Natural killer cell treated with Interleukin-12 subunit alpha and Interleukin-12 subunit beta and Interleukin-15 and Interleukin-18, amount 100 ng/mL, for 72 hours (primary cell): ENCODE measurements around the gene MPP2. TPM values are rescaled to one million over a fixed set of nuclear protein-coding genes. Genes with fewer than 3 reads are reported as not detected.
"Not testable (repeated sequence)": the region's sequence is repeated elsewhere in the genome, so short reads cannot be mapped to it uniquely, and the experiment has no call there.

Experiments
- ATAC-seq, 2 donors: fragments of 150-1000 bp; cut with Tn5 transposase in 1 of 2; sonication (Bioruptor Pico), chemical (Tn5 transposase) in 1 of 2; 2 replicates each; pipeline ENCODE4 v1.10.0; 2021
- DNase-seq: peaks from one replicate; pipeline ENCODE4 v3.0.0; 2022; ENCODE audit warnings: low spot score
- H3K27ac Mint-ChIP-seq, 2 donors: 1 replicate in 1 of 2; 2 replicates in 1 of 2; pipeline ENCODE4 v1.8.0; 2022; ENCODE audit warnings: mixed read lengths in 2 of 2, mild to moderate bottlenecking in 1 of 2, moderate library complexity in 1 of 2
- H3K27me3 Mint-ChIP-seq, 2 donors: 1 replicate in 1 of 2; 2 replicates in 1 of 2; pipeline ENCODE4 v1.8.0; 2022; ENCODE audit warnings: mixed read lengths in 2 of 2
- H3K36me3 Mint-ChIP-seq: one replicate; pipeline ENCODE4 v1.8.0; 2022; ENCODE audit warnings: mixed read lengths
- H3K4me1 Mint-ChIP-seq, 2 donors: 1 replicate in 1 of 2; 2 replicates in 1 of 2; pipeline ENCODE4 v1.8.0; 2022; ENCODE audit warnings: low read depth in 2 of 2, mixed read lengths in 2 of 2, mild to moderate bottlenecking in 1 of 2
- H3K4me3 Mint-ChIP-seq: one replicate; pipeline ENCODE4 v1.8.0; 2022; ENCODE audit warnings: mixed read lengths
- H3K9me3 Mint-ChIP-seq: 2 replicates; pipeline ENCODE4 v1.8.0; 2022; ENCODE audit warnings: mixed read lengths
- total RNA-seq, 2 donors: library from RNA; stranded (reverse); gene quantifications; one replicate each; pipeline ENCODE4 v1.2.3, GENCODE V29; 2022

Gene MPP2
- total RNA-seq, 2 donors from 2014 or later, result 0.47 to 0.64 TPM

DNA sequence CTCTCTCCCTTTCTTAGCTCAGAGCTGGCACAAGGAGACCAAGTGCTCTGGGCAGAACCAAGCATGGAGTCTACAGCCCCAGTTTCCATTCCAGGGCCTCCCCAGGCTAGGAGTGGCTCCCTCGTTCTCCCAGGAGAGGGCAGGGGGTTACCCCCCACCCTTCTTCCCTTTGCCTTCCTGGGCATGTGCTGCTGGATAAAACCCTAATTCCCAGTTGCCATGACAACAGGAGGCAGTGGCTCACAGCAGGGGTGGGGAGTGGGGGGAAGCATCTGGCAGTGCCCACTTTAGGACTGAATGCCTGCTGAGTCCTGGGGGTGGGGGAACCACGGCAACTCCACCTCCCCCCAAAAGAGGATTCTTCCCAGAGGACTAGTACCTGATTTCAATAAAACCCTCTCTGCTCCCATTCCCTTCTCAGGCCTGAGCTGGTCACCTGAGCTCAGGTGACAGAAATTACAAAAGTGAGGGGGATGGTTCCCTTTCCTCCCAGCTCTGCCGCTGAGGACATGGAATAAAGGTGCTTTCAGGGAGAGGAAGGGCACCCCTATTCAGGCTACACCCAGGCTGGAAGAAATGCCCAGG, 1.8 kb downstream of the MPP2 start:
- Mint-ChIP-seq H3K27me3 (peaks cover 7 to 16% of the 10 kb centered on the region in 2 donors), H3K36me3 (no peaks in the 10 kb centered on the region), H3K9me3 (no peaks in the 10 kb centered on the region), H3K4me3 (no peak overlapping the region), H3K27ac (no peak overlapping the region), H3K4me1 (peaks cover 0 to 13% of the 10 kb centered on the region in 2 donors)
- DNase-seq (no peak), ATAC-seq (no peak)

GRCh38 chr17:43901861-43902589, 5.3 kb downstream of the MPP2 start:
- H3K4me3 Mint-ChIP-seq, result no peak overlapping the region
- DNase-seq (no peak), ATAC-seq (no peak)
- peaks cover 18 to 21% of the 10 kb centered on the region in 2 donors for H3K27me3 Mint-ChIP-seq
- peaks cover 0 to 13% of the 10 kb centered on the region in 2 donors for H3K4me1 Mint-ChIP-seq
- H3K27ac Mint-ChIP-seq, result no peak overlapping the region
- no peaks in the 10 kb centered on the region for H3K9me3 Mint-ChIP-seq
- H3K36me3 Mint-ChIP-seq, result no peaks in the 10 kb centered on the region

- Mint-ChIP-seq H3K4me3 (peak overlapping the region; percentile 67), H3K27me3 (peaks cover 27% of the 10 kb centered on the region in 2 donors), H3K9me3 (no peaks in the 10 kb centered on the region), H3K27ac (no peak overlapping the region), H3K4me1 (peaks cover 0 to 7% of the 10 kb centered on the region in 2 donors), H3K36me3 (no peaks in the 10 kb centered on the region)
- ATAC-seq (no peak), DNase-seq (no peak)
These were observed 6.2 kb downstream of the MPP2 start for GRCh38 chr17:43900858-43901754.

GRCh38 chr17:43900183-43900857, 7.0 kb downstream of the MPP2 start:
- DNase-seq (peak; percentile 87), ATAC-seq (peak; percentile 95 to 96)
- Mint-ChIP-seq H3K27ac (no peak overlapping the region), H3K27me3 (peaks cover 28 to 35% of the 10 kb centered on the region in 2 donors), H3K4me3 (peak overlapping the region; percentile 67), H3K4me1 (peaks cover 0 to 7% of the 10 kb centered on the region in 2 donors), H3K36me3 (no peaks in the 10 kb centered on the region), H3K9me3 (no peaks in the 10 kb centered on the region)

DNA sequence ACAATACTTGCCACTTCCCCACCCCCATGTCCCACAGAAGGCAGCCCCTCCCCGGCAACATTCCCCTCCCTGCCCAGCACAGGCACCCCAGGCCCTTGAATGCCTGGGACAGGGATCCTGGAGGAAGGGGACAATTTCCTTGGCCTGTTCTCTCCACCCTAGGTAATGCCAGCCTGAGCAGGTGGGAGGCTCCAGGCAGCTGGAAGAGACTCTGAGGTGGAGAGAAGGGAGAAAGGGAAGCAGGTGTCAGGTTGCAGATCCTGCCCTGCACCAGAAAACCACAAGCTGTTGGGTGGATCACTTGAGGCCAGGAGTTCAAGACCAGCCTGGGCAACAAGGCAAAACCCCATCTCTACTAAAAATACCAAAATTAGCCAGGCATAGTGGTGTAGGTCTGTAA, 8.9 kb downstream of the MPP2 start:
- peaks cover 0 to 7% of the 10 kb centered on the region in 2 donors for H3K4me1 Mint-ChIP-seq
- H3K36me3 Mint-ChIP-seq, result no peaks in the 10 kb centered on the region

DNA sequence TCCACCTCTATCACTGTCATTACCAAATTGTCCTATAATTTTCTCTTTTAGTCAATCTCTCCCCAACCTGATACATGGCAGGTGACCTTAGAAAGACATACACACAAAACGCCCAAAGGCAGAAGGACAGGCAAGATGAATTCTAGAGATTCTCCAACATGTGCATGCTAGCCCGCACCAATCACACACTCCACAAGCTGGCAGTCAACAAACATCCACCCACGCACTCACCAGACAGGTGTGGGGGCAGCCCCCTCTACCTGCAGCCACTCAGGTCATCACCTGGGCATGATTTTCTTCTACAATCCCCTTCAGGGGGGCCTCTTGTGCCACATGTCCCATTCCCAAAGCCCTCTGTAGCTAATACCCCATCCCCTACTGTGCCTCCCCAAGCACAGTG, 9.5 kb downstream of the MPP2 start:
- no peak for ATAC-seq
- Mint-ChIP-seq H3K9me3 (no peaks in the 10 kb centered on the region), H3K27me3 (peaks cover 23 to 27% of the 10 kb centered on the region in 2 donors), H3K4me3 (no peak overlapping the region), H3K4me1 (peaks cover 0 to 7% of the 10 kb centered on the region in 2 donors), H3K27ac (no peak overlapping the region), H3K36me3 (no peaks in the 10 kb centered on the region)
- DNase-seq, result no peak

More for the DNA sequence above, 8.9 kb downstream of the MPP2 start:
- H3K4me3 Mint-ChIP-seq, result no peak overlapping the region
- H3K27ac Mint-ChIP-seq, result no peak overlapping the region
- DNase-seq, result no peak
- no peak for ATAC-seq
- peaks cover 23 to 27% of the 10 kb centered on the region in 2 donors for H3K27me3 Mint-ChIP-seq
- H3K9me3 Mint-ChIP-seq, result no peaks in the 10 kb centered on the region

DNA sequence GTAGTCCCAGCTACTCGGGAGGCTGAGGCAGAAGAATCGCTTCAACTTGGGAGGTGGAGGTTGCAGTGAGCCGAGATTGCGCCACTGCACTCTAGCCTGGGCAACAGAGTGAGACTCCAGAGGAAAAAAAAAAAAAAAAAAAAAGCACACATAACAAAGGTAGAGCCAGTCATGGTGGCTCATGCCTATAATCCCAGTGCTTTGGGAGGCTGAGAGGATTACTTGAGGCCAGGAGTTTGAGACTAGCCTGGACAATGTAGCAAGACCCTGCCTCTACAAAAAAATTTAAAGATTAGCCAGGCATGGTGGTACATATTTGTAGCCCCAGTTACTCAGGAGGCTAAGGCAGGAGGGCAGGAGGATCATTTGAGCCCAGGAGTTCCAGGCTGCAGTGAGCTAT, 12.8 kb downstream of the MPP2 start:
- not testable (repeated sequence) for H3K36me3 Mint-ChIP-seq, H3K9me3 Mint-ChIP-seq

GRCh38 chr17:43892647-43892952, 14.7 kb downstream of the MPP2 start:
- Mint-ChIP-seq H3K27me3 (peaks cover 21 to 22% of the 10 kb centered on the region in 2 donors), H3K4me1 (no peaks in the 10 kb centered on the region), H3K36me3 (no peaks in the 10 kb centered on the region), H3K27ac (no peak overlapping the region), H3K9me3 (no peaks in the 10 kb centered on the region), H3K4me3 (no peak overlapping the region)
- ATAC-seq, result no peak
- no peak for DNase-seq

More for the DNA sequence above, 12.8 kb downstream of the MPP2 start:
- not testable (repeated sequence) for ATAC-seq, H3K4me1 Mint-ChIP-seq, H3K4me3 Mint-ChIP-seq, DNase-seq, H3K27ac Mint-ChIP-seq
- H3K27me3 Mint-ChIP-seq, result peaks cover 14 to 27% of the 10 kb centered on the region in 2 donors

- Mint-ChIP-seq H3K27ac (no peak overlapping the region), H3K27me3 (peaks cover 17 to 20% of the 10 kb centered on the region in 2 donors), H3K36me3 (no peaks in the 10 kb centered on the region), H3K9me3 (no peaks in the 10 kb centered on the region), H3K4me3 (no peak overlapping the region), H3K4me1 (no peaks in the 10 kb centered on the region)
- DNase-seq, result no peak
- ATAC-seq, result no peak
These were observed 15.3 kb downstream of the MPP2 start for GRCh38 chr17:43891851-43892646.

DNA sequence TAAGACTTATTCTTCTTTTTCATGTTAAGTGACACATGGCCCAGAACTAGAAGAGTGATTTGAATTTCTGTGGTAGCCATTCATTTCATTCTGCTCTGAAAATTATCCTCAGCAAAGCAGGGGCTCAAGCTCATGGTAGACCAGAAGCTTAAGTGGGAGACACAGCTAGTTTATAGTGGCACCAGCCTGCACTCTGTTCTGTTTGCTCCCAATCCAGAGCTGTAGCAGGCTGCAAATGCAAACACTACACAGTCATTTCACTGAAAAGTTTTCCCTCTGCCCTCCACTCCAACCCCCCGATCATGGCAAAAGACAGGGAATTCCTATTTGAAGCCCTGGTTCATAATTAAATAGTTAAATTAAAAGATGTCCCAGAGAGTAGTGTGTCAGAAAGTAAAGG, 17.1 kb downstream of the MPP2 start:
- H3K27ac Mint-ChIP-seq, result no peak overlapping the region
- no peaks in the 10 kb centered on the region for H3K9me3 Mint-ChIP-seq
- no peaks in the 10 kb centered on the region for H3K4me1 Mint-ChIP-seq

GRCh38 chr17:43888548-43888947, 18.8 kb downstream of the MPP2 start:
- no peak for ATAC-seq
- Mint-ChIP-seq H3K9me3 (no peaks in the 10 kb centered on the region), H3K36me3 (no peaks in the 10 kb centered on the region), H3K27me3 (peaks cover 15% of the 10 kb centered on the region in 2 donors), H3K27ac (no peak overlapping the region), H3K4me3 (no peak overlapping the region), H3K4me1 (no peaks in the 10 kb centered on the region)
- DNase-seq, result no peak

More for the DNA sequence above, 17.1 kb downstream of the MPP2 start:
- Mint-ChIP-seq H3K36me3 (no peaks in the 10 kb centered on the region), H3K27me3 (peaks cover 5 to 12% of the 10 kb centered on the region in 2 donors), H3K4me3 (no peak overlapping the region)
- no peak for DNase-seq
- ATAC-seq, result no peak

- no peak for ATAC-seq
- DNase-seq, result no peak
- H3K27me3 Mint-ChIP-seq, result peaks cover 10 to 15% of the 10 kb centered on the region in 2 donors
- no peak overlapping the region for H3K27ac Mint-ChIP-seq
- no peaks in the 10 kb centered on the region for H3K9me3 Mint-ChIP-seq
- H3K4me3 Mint-ChIP-seq, result no peak overlapping the region
- peaks cover 0 to 2% of the 10 kb centered on the region in 2 donors for H3K4me1 Mint-ChIP-seq
- no peaks in the 10 kb centered on the region for H3K36me3 Mint-ChIP-seq
These were observed 24.4 kb downstream of the MPP2 start for GRCh38 chr17:43882761-43883415.
